GM18858 (cell line): ENCODE data around the gene CYB5R3.
"Not testable (repeated sequence)": the region's sequence is repeated elsewhere in the genome, so short reads cannot be mapped to it uniquely, and the experiment has no call there.

Source experiments
- ATAC-seq: cut with Tn5 transposase; IDR thresholded peaks from one replicate; pipeline ENCODE4 v1.9.1; 2021; ENCODE audit not compliant: unreplicated experiment

The CYB5R3 gene

GRCh38 chr22:42608136-42608822 is 40.9 kb downstream of the CYB5R3 start:
- ATAC-seq: no peak

DNA sequence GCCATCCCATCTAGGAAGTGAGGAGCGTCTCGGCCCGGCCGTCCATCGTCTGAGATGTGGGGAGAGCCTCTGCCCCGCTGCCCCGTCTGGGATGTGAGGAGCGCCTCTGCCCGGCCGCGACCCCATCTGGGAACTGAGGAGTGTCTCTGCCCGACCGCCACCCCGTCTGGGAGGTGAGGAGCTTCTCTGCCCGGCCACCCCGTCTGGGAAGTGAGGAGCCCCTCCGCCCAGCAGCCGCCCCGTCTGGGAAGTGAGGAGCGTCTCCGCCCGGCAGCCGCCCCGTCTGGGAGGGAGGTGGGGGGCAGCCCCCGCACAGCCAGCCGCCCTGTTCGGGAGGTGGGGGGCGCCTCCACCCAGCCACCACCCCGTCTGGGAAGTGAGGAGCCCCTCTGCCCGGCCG is 41.6 kb downstream of the CYB5R3 start:
- ATAC-seq: not testable (repeated sequence)

DNA sequence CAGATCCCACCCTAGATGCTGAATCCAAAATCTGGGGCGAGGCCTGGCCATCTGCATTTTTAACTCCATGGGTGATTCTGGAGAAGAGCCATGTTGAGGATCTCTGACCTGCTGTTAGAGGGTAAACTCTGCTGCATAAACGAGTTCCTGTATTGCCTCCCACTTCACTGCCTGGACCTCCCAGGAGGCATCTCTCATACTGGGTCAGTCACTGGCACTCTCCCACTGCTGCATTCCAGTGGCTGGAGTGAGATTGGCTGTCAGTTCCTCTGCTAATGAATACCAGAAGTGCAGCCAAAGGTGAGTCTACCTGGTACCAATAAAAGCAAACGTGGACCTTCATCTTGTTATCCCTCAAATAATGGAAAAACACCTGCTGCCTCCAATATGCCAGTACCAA is 44.8 kb downstream of the CYB5R3 start:
- ATAC-seq: no peak

- no peak for ATAC-seq
Measured at GRCh38 chr22:42603427-42603826, 45.8 kb downstream of the CYB5R3 start.

DNA sequence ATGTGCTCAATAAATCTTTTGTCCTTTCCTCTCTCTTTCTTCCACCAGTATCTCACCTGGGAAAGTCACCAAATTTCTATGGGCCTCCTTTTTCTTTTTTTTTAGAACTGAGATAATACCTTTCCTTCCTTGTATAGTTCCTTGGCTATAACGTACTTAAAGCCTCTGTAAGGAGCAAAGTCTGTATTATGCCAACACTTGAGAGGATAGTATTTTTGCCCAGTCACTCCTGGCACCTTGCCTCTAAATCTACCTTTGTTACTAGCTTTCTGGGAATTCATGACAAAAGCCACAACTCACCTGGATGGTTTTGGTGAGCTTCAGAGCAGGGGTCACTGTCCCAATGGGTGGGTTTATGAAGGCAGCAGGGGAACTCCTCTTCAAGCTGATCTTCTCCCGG is 46.7 kb downstream of the CYB5R3 start:
- ATAC-seq: no peak

GRCh38 chr22:42601879-42602465 is 47.2 kb downstream of the CYB5R3 start:
- ATAC-seq: no peak

- no peak for ATAC-seq
Measured at GRCh38 chr22:42596863-42597530, 52.2 kb downstream of the CYB5R3 start.

GRCh38 chr22:42596336-42596735 is 52.9 kb downstream of the CYB5R3 start:
- ATAC-seq: no peak

- ATAC-seq: no peak
Measured at GRCh38 chr22:42595434-42595833, 53.8 kb downstream of the CYB5R3 start.

DNA sequence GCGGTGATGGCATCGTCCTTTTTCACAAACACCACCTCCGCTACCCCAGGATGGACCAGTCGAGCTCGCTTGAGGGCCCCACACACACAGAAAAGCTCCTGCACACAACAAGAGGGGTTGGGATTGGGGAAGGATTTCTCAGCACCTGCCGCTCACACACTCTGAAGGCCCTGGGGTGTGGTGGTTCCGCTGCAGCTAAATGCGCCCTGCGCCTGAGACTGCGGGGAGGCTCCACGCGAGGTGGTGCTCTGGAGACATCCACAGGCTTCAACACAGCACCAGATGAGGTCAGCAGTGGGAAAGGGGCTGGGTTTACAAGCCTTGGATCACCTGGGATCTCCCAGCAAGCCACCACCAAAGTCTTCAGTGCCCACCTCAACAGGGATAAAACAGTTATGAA is 57.2 kb downstream of the CYB5R3 start:
- no peak for ATAC-seq

DNA sequence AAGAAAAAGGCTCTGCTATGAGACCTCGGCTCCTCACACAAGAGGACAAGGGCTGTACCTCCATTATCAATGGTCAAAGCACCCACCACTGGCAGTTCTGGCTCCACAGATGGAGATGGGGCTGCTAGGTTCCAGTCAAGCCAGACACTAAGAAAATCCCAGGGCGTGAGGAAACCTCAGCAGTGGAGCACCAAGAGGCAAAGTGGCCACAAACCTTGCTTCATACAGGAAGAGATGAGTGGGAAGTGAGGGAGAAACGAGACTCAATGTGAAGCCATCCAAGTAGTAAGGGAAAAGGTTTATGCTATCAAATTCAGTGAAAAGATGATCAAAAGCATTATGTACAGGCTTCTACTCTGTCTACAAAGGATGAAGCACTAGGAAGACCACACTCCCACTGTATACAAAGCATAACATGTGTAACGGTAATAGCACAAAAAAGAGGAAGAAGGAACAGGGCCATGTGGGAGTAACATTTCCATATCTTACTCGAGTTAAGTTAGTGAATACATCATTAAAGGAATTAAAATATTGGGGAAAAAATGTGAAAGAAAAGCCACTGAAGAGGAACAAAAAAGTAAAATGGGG is 61.5 kb downstream of the CYB5R3 start:
- ATAC-seq: no peak

DNA sequence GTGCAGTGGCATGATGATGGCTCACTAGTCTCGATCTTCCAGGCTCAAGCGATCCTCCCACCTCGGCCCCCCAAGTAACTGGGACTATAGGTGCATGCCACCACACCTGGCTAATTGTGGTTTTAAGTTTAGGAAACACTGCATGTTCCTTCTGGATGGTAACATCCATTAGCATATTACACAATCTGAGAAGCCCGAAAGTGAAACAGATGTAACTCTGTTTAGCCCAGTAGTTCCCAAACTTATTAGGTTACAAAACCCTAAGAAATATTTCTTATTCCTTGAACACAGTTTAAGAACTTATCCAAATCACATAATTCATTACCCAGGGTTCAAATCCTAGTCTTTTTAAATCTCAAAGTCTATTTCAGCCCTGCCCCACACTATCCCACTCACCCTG is 62.8 kb downstream of the CYB5R3 start:
- ATAC-seq: no peak

DNA sequence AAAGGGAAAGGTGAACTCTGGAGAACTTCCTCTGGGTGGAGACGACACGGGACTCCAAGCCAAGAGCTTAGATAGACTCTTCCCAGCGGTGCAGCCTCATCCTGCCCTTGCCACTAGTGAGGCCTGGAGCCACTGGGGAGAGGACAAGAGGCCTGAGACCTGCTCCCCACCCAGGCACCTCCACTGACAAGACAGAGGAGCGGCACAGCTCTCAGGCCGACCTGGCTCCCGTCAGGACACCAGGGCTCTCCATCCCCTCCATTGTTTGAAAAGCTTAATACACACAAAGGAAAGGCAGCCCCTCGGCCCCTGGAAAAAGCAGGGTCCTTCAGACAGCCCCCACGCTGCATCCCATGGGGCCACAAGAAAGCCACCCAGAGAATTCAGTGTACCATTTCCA is 64.1 kb downstream of the CYB5R3 start:
- no peak for ATAC-seq

GRCh38 chr22:42584364-42584940 is 64.7 kb downstream of the CYB5R3 start:
- ATAC-seq: no peak

DNA sequence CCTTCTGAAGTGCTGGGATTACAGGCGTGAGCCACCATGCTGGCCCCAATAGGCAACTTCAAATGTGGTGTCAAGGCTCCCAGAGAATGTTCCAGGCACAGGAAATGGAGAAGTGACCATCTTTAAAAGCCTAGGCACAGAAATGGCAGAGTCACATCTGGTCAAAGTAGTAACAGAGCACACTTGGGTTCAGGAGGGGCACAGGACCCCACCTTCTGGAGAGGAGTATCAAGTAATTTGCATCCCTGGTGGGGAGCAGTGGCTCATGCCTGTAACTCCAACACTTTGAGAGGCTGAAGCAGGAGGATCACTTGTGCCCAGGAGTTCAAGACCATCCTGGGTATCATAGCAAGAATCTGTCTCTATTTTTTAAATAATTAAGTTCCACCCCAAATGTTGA is 66.2 kb downstream of the CYB5R3 start:
- no peak for ATAC-seq

DNA sequence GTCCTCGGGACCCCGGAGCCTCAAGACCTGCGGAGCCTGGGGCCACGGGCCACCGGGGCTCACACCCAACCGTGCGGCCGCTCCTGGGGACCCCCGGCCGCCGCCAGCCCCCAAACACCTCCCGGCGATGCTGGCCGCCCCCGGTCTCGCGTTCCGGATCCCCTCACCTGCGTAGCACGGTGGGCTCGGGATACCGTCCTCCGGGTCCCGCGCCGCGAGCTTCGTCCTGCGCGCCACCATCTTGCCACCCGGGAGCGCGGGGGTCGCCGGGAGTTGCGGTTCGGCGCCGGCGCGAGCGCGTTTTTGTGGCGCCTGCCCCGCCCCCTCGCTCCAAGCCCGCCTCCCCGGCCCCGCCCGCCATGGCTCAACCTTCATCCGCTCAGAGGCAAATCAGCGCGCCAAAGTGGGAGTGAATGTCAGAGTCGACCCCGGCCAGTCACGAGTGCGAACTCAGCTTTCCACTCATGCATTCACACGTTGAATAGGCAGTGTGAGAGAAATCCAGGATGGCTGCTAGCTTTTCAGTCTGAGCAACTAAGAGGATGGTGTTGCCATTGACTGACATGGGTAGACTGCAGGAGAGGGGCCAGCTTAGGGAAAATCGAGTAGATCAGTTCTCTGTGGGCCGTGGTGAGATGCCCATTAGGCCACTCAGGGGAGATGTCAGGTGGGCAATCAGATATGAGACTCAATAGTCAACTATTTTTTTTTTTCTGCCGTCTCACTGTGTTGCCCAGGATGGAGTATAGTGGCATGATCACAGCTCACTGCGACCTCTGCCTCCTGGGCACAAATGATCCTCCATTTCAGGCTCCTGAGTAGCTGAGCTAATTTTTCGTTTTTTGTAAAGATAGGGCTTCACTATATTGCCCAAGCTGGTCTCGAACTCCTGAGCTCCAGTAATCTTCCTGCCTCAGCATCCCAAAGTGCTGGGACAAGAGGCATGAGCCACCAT is 67.2 kb downstream of the CYB5R3 start:
- no peak for ATAC-seq

GRCh38 chr22:42581194-42581761 is 67.9 kb downstream of the CYB5R3 start:
- ATAC-seq: not testable (repeated sequence)

- ATAC-seq: not testable (repeated sequence)
Measured at GRCh38 chr22:42580040-42580439, 69.2 kb downstream of the CYB5R3 start.

- no peak for ATAC-seq
Measured at GRCh38 chr22:42577623-42578240, 71.5 kb downstream of the CYB5R3 start.

DNA sequence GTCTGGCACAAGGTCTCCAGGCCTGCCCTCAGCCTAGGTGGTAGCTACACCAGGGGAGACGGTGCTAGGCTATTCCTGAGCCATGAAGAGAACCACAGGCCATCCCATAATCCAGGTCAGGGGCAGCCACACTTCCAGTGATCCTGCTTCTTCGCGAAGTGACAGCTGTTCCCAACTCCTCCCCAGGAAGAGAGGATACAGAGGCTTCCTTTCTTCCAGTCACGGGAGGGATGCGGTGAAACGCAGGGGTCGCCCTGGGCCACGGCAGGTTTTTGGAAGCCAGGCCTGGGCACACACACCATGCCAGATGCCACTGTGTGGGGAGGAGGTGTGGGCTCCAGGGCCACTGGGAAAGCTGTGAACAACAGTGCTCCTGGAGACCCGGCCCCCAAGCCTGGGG is 72.1 kb downstream of the CYB5R3 start:
- ATAC-seq: not testable (repeated sequence)
